GM18951 (cell line): ENCODE measurements around the gene GMCL1.

Experiments used
- POLR2A ChIP-seq: IDR thresholded peaks from 4 replicates; pipeline ENCODE4 v1.6.1; 2011; ENCODE audit warnings: mild to moderate bottlenecking; ENCODE audit not compliant: insufficient read length, insufficient read depth; ENCODE audit errors: extremely low read depth
- in situ Hi-C: fragments of 300-500 bp; cut with MboI; formaldehyde crosslinking; loops from one replicate; pipeline ENCODE4 v1.12.0; 2022; ENCODE audit warnings: low sequenced_read_pairs, mixed read lengths, inconsistent platforms; ENCODE audit not compliant: unreplicated experiment

Gene GMCL1

GRCh38 chr2:69797235-69797634 is 32.2 kb upstream of the GMCL1 start:
- in situ Hi-C loops = no loop called here
- no peak for TF ChIP-seq POLR2A

- no peak for TF ChIP-seq POLR2A
- in situ Hi-C loops = no loop called here
Measured at GRCh38 chr2:69797836-69798289, 31.6 kb upstream of the GMCL1 start.

GRCh38 chr2:69798290-69798908 is 31.1 kb upstream of the GMCL1 start:
- no peak for TF ChIP-seq POLR2A

GRCh38 chr2:69798909-69799526 is 30.4 kb upstream of the GMCL1 start:
- in situ Hi-C loops = no loop called here
- peak; percentile 11 for TF ChIP-seq POLR2A

More at GRCh38 chr2:69798290-69798908, 31.1 kb upstream of the GMCL1 start:
- in situ Hi-C loops = no loop called here

GRCh38 chr2:69801745-69802290 is 27.6 kb upstream of the GMCL1 start:
- no peak for TF ChIP-seq POLR2A
- in situ Hi-C loops = loop anchor here (25.0 kb wide), 1 partner anchor 240 kb away; no protein-coding TSS in a partner anchor

GRCh38 chr2:69802781-69803367 is 26.6 kb upstream of the GMCL1 start:
- in situ Hi-C loops = loop anchor here (25.0 kb wide), 1 partner anchor 241 kb away; no protein-coding TSS in a partner anchor

- in situ Hi-C loops = loop anchor here (25.0 kb wide), 1 partner anchor 242 kb away; no protein-coding TSS in a partner anchor
Measured at GRCh38 chr2:69804416-69804815, 25.0 kb upstream of the GMCL1 start.

GRCh38 chr2:69805887-69806286 is 23.6 kb upstream of the GMCL1 start:
- no peak for TF ChIP-seq POLR2A
- in situ Hi-C loops = loop anchor here (25.0 kb wide), 1 partner anchor 244 kb away; no protein-coding TSS in a partner anchor

More at GRCh38 chr2:69804416-69804815, 25.0 kb upstream of the GMCL1 start:
- no peak for TF ChIP-seq POLR2A

GRCh38 chr2:69807821-69808540 is 21.5 kb upstream of the GMCL1 start:
- no peak for TF ChIP-seq POLR2A
- in situ Hi-C loops = loop anchor here (25.0 kb wide), 1 partner anchor 246 kb away; no protein-coding TSS in a partner anchor

- in situ Hi-C loops = loop anchor here (5.0 to 25.0 kb wide), 2 partner anchors 88 to 248 kb away; no protein-coding TSS in a partner anchor
- TF ChIP-seq POLR2A = no peak
Measured at GRCh38 chr2:69810550-69810949, 18.9 kb upstream of the GMCL1 start.

- in situ Hi-C loops = loop anchor here (5.0 to 25.0 kb wide), 2 partner anchors 89 to 249 kb away; no protein-coding TSS in a partner anchor
- no peak for TF ChIP-seq POLR2A
Measured at GRCh38 chr2:69811018-69811417, 18.4 kb upstream of the GMCL1 start.

GRCh38 chr2:69811591-69811990 is 17.9 kb upstream of the GMCL1 start:
- TF ChIP-seq POLR2A = no peak
- in situ Hi-C loops = loop anchor here (5.0 to 25.0 kb wide), 2 partner anchors 89 to 249 kb away; no protein-coding TSS in a partner anchor
